Spinal cord (tissue), 10 donors: Measurements from ENCODE around the gene ASIC2. TPM values are rescaled to one million over a fixed set of nuclear protein-coding genes. Genes with fewer than 3 reads are reported as not detected.

ENCODE experiments used
- DNase-seq, 6 donors: peaks; one replicate each; pipeline versions ENCODE4 v3.0.0 to v3.0.0-alpha.2; 2013 to 2015; ENCODE audit warnings: low spot score in 6 of 6, low read depth in 4 of 6
- H3K27ac ChIP-seq: one replicate; pipeline ENCODE4 v1.5.1; 2013; ENCODE audit warnings: low read depth, low read length, control low read depth
- H3K27me3 ChIP-seq: one replicate; pipeline ENCODE4 v1.6.1; 2013; ENCODE audit warnings: low read length; ENCODE audit not compliant: control insufficient read depth, insufficient read depth
- H3K36me3 ChIP-seq: one replicate; pipeline ENCODE4 v1.6.1; 2013; ENCODE audit warnings: low read length; ENCODE audit not compliant: control insufficient read depth, insufficient read depth
- H3K4me1 ChIP-seq: one replicate; pipeline ENCODE4 v1.6.1; 2013; ENCODE audit warnings: low read length; ENCODE audit not compliant: control insufficient read depth, insufficient read depth
- H3K4me3 ChIP-seq: one replicate; pipeline ENCODE4 v1.5.1; 2013; ENCODE audit warnings: low read depth, low read length, control low read depth
- H3K9me3 ChIP-seq: one replicate; pipeline ENCODE4 v1.6.1; 2013; ENCODE audit warnings: low read length; ENCODE audit not compliant: control insufficient read depth, insufficient read depth
- WGBS: methylation state at CpG from one replicate; pipeline ENCODE4 v1.1.5; 2013; ENCODE audit warnings: missing lambda C conversion rate; ENCODE audit not compliant: insufficient coverage; 5-methylcytosine and 5-hydroxymethylcytosine counted together
- polyA plus RNA-seq, 2 donors: library from polyadenylated mRNA; unstranded; fragments of 120-200 nt; gene quantifications; one replicate each; pipeline ENCODE4 v1.2.1, GENCODE V29; 2013; ENCODE audit not compliant: insufficient read length in 2 of 2
- total RNA-seq, 2 donors: library from RNA; depleted of rRNA in 1 of 2; stranded (reverse); fragments of 120-200 nt in 1 of 2; fragments of >200 nt in 1 of 2; gene quantifications; one replicate each; pipeline versions ENCODE4 v1.2.3 to v1.2.4, GENCODE V29; 2013 to 2014
- donor health status: healthy.

Gene ASIC2
- total and polyA plus RNA-seq, 4 donors: 6.7 to 44.2 (median 31.7) TPM

- H3K27me3 ChIP-seq: no peaks in the 10 kb centered on the region
- H3K27ac ChIP-seq: no peak overlapping the region
- H3K4me3 ChIP-seq: no peak overlapping the region
- no peaks in the 10 kb centered on the region for H3K36me3 ChIP-seq
- no peak for DNase-seq
- peaks cover 3% of the 10 kb centered on the region for H3K4me1 ChIP-seq
- no CpG with 5 or more reads among the region's 3 CpGs for WGBS
- no peaks in the 10 kb centered on the region for H3K9me3 ChIP-seq
Observed at GRCh38 chr17:33318241-33318640, 25.1 kb upstream of the ASIC2 start.

- Histone ChIP-seq H3K27ac (no peak overlapping the region), H3K4me3 (no peak overlapping the region), H3K9me3 (no peaks in the 10 kb centered on the region), H3K4me1 (peaks cover 3% of the 10 kb centered on the region), H3K36me3 (no peaks in the 10 kb centered on the region), H3K27me3 (no peaks in the 10 kb centered on the region)
- peak in 1 of 6 donors; percentile 80 for DNase-seq
- whole genome bisulfite sequencing: 63% methylated on average over 4 of the region's 6 CpGs
Observed at GRCh38 chr17:33316746-33317145, 23.7 kb upstream of the ASIC2 start.

- no peak overlapping the region for H3K27ac ChIP-seq
- no peak overlapping the region for H3K4me3 ChIP-seq
- no peak for DNase-seq
- H3K4me1 ChIP-seq: no peaks in the 10 kb centered on the region
- peaks cover 5% of the 10 kb centered on the region for H3K27me3 ChIP-seq
- no peaks in the 10 kb centered on the region for H3K9me3 ChIP-seq
- no peaks in the 10 kb centered on the region for H3K36me3 ChIP-seq
- 50% methylated on average over 1 of the region's 2 CpGs for WGBS
Observed at GRCh38 chr17:33310296-33310695, 17.2 kb upstream of the ASIC2 start.

GRCh38 chr17:33303254-33303653 is 10.2 kb upstream of the ASIC2 start:
- DNase-seq: no peak
- H3K27ac ChIP-seq: no peak overlapping the region
- 98% methylated on average over 4 of the region's 5 CpGs for WGBS
- peaks cover 3% of the 10 kb centered on the region for H3K27me3 ChIP-seq
- H3K4me3 ChIP-seq: no peak overlapping the region
- peaks cover 2% of the 10 kb centered on the region for H3K9me3 ChIP-seq
- no peaks in the 10 kb centered on the region for H3K4me1 ChIP-seq
- H3K36me3 ChIP-seq: no peaks in the 10 kb centered on the region

- no peaks in the 10 kb centered on the region for H3K4me1 ChIP-seq
- no peak overlapping the region for H3K27ac ChIP-seq
- peaks cover 3% of the 10 kb centered on the region for H3K27me3 ChIP-seq
- H3K36me3 ChIP-seq: no peaks in the 10 kb centered on the region
- H3K9me3 ChIP-seq: peaks cover 2% of the 10 kb centered on the region
- H3K4me3 ChIP-seq: no peak overlapping the region
- no peak for DNase-seq
Observed at GRCh38 chr17:33302394-33302793, 9.3 kb upstream of the ASIC2 start.

GRCh38 chr17:33300241-33300640 is 7.1 kb upstream of the ASIC2 start:
- H3K36me3 ChIP-seq: no peaks in the 10 kb centered on the region
- H3K4me3 ChIP-seq: no peak overlapping the region
- peaks cover 2% of the 10 kb centered on the region for H3K9me3 ChIP-seq
- peaks cover 3% of the 10 kb centered on the region for H3K27me3 ChIP-seq
- H3K4me1 ChIP-seq: no peaks in the 10 kb centered on the region
- no peak overlapping the region for H3K27ac ChIP-seq
- peak in 1 of 6 donors; percentile 63 for DNase-seq

- Histone ChIP-seq H3K4me3 (no peak overlapping the region), H3K4me1 (no peaks in the 10 kb centered on the region), H3K27me3 (peaks cover 3% of the 10 kb centered on the region), H3K27ac (no peak overlapping the region), H3K36me3 (no peaks in the 10 kb centered on the region), H3K9me3 (peaks cover 2% of the 10 kb centered on the region)
- DNase-seq: no peak
- WGBS: 86% methylated on average over 2 of the region's 2 CpGs
Observed at GRCh38 chr17:33299115-33299514, 6.0 kb upstream of the ASIC2 start.

- no CpG with 5 or more reads among the region's 4 CpGs for WGBS
- peaks cover 4% of the 10 kb centered on the region for H3K4me1 ChIP-seq
- H3K27ac ChIP-seq: no peak overlapping the region
- H3K27me3 ChIP-seq: peaks cover 9% of the 10 kb centered on the region
- peaks cover 2% of the 10 kb centered on the region for H3K9me3 ChIP-seq
- no peaks in the 10 kb centered on the region for H3K36me3 ChIP-seq
- no peak for DNase-seq
- no peak overlapping the region for H3K4me3 ChIP-seq
Observed at GRCh38 chr17:33297643-33298042, 4.5 kb upstream of the ASIC2 start.

GRCh38 chr17:33294994-33295393 is 1.9 kb upstream of the ASIC2 start:
- Histone ChIP-seq H3K9me3 (peaks cover 2% of the 10 kb centered on the region), H3K4me3 (no peak overlapping the region), H3K36me3 (no peaks in the 10 kb centered on the region), H3K27ac (no peak overlapping the region), H3K27me3 (peaks cover 24% of the 10 kb centered on the region), H3K4me1 (peaks cover 18% of the 10 kb centered on the region)
- DNase-seq: no peak
- WGBS: 29% methylated on average over 1 of the region's 1 CpG

- Histone ChIP-seq H3K27me3 (peaks cover 22% of the 10 kb centered on the region), H3K4me1 (peaks cover 21% of the 10 kb centered on the region), H3K36me3 (no peaks in the 10 kb centered on the region), H3K4me3 (peak overlapping the region; percentile 35), H3K9me3 (no peaks in the 10 kb centered on the region), H3K27ac (no peak overlapping the region)
- peak in 3 of 6 donors; percentile 31 to 80 (median 78) for DNase-seq
- WGBS: under 1% methylated on average over 68 of the region's 72 CpGs
Observed at GRCh38 chr17:33292201-33292980, 704 bp downstream of the ASIC2 start.
